Measurements from ENCODE around the gene NXN.
"Not testable (repeated sequence)": the region's sequence is repeated elsewhere in the genome, so short reads cannot be mapped to it uniquely, and the experiment has no call there.

The NXN gene

GRCh38 chr17:887551-888209 lies 91.9 kb downstream of the NXN start:
- no peak for DNase-seq (ENCODE audit: low read depth in 3 of 3)

DNA sequence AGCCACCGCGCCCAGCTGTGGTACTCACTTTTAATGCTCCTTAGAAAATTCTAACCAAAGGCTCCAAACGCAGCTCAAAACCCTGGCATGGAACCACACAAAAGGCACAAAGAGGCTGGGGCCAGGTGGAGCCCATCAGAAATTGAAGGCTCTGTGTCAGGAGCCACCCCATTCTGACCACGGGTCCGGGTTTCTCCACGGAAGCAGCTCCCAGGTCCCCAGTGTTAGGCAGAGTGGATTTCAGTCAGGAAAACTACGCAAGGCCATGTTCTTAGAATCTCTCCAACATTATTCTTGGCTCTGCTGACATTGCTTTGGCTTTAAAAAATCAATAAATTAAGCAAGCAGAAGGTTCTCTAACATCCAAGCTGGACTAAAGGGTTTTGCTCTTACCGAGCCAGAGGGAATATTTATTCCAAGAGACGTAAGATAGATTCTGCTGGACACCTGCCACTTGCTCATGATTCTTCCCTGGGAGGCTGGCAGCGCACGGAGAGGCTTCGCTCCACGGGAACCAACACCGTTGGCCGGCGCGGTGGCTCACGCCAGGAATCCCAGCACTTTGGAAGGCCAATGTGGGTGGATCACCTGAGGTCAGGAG lies 93.5 kb downstream of the NXN start:
- DNase-seq (ENCODE audit: low read depth in 3 of 3), result no peak

GRCh38 chr17:883586-883962 lies 96.0 kb downstream of the NXN start:
- DNase-seq (ENCODE audit: low read depth in 3 of 3), result no peak

DNA sequence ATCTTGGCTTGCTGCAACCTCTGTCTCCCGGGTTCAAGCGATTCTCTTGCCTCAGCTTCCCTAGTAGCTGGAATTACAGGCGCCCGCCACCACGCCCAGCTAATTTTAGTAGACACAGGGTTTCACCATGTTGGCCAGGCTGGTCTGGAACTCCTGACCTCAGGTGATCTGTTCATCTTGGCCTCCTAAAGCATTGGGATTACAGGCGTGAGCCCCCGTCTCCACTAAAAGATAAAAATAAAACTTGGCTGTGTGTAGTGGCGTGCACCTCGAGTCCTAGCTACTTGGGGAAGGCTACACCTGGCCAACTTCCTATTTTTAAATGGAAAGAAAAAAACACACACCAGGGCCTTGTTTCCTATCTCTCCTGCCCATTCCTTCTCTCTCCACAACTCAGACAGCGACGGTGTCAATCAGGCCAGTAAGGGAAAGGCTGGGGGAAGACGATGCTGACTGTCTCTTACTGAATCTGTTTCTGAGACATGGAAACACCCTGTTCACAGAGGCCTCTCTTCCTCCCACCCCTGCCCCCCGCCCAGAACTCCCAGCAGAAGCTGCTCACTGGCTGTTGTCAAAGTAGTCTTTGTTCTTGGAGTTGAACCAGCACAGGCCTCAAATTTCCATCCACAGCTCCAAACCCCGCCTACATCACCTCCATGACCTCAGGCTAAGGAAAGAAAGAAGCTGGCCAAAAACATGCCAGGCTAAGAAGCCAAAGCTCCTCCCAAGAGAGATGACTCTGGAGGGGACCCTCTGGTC lies 96.6 kb downstream of the NXN start:
- no peak for DNase-seq (ENCODE audit: low read depth in 3 of 3)

- no peak for DNase-seq (ENCODE audit: low read depth in 3 of 3)
Observed at GRCh38 chr17:881778-882177, 97.8 kb downstream of the NXN start.

GRCh38 chr17:880443-881269 lies 98.9 kb downstream of the NXN start:
- no peak for DNase-seq (ENCODE audit: low read depth in 3 of 3)

DNA sequence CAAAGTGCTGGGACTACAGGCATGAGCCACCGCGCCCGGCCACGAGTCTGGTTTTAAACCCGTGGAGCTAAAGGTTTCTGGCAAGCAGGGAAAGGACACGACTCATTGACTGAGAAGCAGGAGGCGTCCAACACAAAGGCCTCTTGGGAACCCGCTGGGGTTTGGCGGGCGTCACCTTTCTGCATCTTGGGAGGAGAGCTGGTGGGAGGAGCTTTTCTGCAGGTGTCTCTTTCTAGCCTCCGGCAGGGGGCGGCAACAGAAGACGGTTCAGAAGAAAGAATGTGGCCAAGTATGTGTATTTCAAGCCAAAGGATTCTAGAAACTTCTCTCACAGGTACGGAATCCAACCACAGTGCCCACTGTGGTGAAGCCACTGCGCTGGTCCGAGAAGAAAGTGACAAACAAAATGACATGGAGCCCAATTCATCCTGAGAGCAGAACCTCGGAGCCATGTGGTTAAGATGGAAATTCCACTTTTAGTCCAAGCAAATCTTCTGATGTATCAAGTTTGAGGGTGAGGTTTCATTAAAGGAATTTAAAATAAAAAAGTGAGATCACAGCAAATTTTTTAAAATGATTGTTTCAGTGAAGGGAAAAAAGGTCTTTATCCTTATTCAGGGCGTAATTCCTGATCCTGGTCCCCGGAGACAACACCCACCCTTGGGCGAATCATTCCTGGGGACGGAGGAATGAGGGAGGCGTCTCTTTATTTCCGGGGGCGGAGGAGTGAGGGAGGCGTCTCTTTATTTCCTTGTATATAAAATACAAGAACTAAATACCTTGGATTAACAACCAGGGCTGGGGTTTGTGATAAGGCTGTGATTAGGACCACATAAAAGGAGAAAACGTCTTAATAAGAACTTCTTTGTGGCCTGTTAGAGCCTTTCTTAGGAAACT lies 99.8 kb downstream of the NXN start:
- peak; percentile 18 to 50 (median 39) for DNase-seq (ENCODE audit: low read depth in 3 of 3)

DNA sequence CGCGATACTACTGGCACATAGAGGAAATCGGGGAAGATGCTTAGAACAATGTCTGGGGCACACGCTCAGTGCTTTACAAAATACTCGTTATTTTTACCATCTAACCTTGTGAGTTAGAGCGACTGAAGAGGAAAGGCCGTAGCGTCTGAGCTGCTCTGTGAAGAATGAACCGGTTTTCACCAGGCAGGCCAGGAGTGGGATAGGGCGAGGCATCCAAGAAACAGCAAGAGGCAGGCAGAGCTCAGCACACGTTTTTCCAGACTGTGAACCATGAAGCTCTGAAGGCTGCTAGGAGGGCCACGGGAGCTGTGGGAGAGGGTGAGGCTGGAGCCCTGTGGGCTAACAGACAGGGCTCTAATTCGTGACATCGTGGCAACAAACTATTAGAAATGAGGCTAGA lies 101.9 kb downstream of the NXN start:
- no peak for DNase-seq (ENCODE audit: low read depth in 3 of 3)

DNA sequence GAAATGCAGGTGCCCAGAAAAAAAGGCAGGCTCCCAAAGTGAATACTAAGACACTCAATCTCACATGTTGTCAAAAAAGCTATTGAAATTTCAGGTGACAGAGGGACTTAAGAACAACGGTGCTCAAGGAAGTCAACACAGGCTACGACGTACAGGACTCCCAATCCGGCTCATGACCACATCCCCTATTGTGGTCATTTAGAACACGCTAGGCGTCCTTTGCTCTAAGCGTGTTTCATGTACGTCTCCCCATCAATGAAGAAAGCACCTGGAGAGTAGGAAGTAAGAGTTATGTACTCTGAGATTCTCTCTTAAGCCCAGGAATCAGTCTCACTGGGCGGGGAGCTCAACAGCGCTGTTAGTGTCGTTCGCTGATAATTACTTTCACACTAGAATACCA lies 103.3 kb downstream of the NXN start:
- DNase-seq (ENCODE audit: low read depth in 3 of 3), result no peak

GRCh38 chr17:874590-874989 lies 105.0 kb downstream of the NXN start:
- not testable (repeated sequence) for DNase-seq (ENCODE audit: low read depth in 3 of 3)

GRCh38 chr17:872855-873254 lies 106.7 kb downstream of the NXN start:
- DNase-seq (ENCODE audit: low read depth in 3 of 3), result no peak

GRCh38 chr17:871751-872519 lies 107.6 kb downstream of the NXN start:
- no peak for DNase-seq (ENCODE audit: low read depth in 3 of 3)

GRCh38 chr17:869567-870525 lies 109.7 kb downstream of the NXN start:
- DNase-seq (ENCODE audit: low read depth in 3 of 3), result no peak

DNA sequence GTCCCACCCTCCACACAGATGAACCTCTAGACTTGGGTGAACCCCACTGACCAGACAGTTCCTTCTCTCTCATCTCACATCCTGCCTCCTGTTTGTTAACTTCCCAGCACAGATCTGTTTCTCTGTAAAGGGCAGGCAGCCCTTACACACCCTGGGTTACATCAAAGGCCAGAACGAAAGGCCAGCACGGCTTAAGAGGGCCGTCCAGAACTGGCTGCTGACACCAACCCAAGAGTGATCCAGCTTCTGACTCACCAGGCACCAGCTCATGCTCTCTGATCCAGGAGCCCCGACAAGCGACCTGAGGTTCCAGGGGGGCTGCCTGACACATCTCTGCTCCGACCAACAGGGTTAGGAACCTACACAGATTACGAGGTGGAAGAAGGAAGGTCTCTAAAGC lies 110.5 kb downstream of the NXN start:
- no peak for DNase-seq (ENCODE audit: low read depth in 3 of 3)

DNA sequence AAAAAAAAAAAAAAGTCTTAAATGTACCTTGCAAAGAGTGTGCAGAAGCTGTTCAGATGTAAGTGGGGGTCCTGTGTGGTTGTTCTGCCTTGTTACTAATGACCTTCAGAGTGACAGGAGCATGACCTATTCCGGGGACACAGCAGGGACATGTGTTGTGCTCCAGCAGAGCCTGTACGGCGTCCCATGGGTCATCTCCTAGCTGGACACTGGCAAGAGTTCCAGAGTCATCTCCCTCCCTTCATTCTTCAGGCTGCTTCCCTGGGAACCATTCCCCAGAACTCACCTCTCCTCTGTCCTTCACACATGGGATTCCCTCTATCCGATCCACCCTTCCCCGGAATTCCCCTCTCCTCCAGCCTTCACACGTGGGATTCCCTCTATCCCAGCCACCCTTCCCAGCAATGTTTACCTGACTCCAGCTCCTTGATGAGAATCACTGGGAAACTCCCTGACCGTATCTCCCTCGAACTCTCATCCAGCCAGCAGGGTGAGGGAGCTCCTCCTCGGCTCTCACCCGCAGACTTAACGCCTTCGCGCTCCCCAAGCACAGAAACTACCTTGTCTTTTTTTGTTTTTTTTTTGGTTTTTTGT lies 111.6 kb downstream of the NXN start:
- no peak for DNase-seq (ENCODE audit: low read depth in 3 of 3)

GRCh38 chr17:867238-867637 lies 112.3 kb downstream of the NXN start:
- not testable (repeated sequence) for DNase-seq (ENCODE audit: low read depth in 3 of 3)

DNA sequence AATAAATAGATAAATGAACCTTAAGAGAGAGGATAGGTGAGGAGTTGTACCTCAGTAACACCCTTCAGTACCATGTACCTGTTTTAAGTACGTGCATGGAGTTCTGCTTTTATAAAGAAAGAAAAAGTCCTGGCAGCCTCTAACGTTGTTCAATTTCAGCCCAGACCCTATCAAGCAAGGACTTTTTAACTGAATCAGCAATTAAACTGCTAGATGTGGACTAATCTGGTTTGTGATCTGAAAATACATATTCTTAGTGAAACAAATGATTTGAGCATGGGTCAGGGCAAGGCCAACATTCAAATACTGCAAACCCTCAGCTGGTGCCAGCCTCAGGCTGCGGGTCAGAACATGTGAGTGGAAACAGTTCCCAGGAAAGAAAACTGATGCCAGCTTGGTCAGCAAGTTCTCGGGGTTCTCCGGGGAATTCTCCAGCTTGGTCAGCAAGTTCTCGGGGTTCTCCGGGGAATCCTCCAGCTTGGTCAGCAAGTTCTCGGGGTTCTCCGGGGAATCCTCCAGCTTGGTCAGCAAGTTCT lies 112.9 kb downstream of the NXN start:
- no peak for DNase-seq (ENCODE audit: low read depth in 3 of 3)

DNA sequence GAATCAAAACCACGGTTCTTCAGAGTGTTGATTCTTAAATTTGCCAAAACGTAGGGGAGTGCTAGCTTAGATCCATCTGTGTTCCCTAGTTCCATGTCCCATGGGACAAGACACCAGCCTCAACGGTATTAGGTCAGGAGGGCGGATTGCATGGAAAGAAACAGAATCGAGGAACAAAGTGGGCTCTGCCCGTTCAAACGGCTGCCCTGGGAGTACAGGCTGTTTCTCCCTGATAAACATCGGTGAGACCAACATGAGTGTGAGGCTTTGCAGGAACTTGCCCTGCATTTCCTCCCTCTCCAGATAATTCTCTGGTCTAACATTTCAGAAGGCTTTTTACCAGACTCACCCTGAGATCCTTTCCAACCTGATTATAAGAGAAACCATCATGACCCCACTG lies 115.3 kb downstream of the NXN start:
- DNase-seq (ENCODE audit: low read depth in 3 of 3), result no peak

DNA sequence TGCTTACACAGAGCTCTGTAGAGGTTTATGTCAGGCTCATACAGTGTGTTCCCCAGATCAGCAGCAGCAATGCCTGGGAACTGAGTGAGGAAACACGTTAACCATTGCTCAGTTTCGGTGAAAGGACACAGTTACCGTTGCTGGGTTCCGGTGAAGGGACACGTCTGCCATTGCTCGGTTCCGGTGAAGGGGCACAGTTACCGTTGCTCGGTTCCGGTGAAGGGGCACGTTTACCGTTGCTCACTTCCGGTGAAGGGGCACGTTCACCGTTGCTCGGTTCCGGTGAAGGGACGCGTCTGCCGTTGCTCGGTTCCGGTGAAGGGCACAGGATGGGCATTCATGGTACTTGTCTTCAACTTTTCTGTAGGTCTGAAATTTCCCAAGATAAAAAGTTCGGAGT lies 115.7 kb downstream of the NXN start:
- DNase-seq (ENCODE audit: low read depth in 3 of 3), result no peak

Measured in stimulated activated CD4-positive, alpha-beta T cell treated with anti-CD3 and anti-CD28 coated beads, TNF-alpha, amount 100 ng/mL, for 4 hours (primary cell).